Activated gamma-delta T cell treated with anti-CD3 and anti-CD28 coated beads, Interleukin-2, amount 50 U/mL, for 16 hours (primary cell): ENCODE measurements around the gene EPAS1.

ENCODE experiments used
- DNase-seq: peaks from one replicate; pipeline ENCODE4 v3.0.0-alpha.2; 2020; ENCODE audit warnings: low read depth

EPAS1 gene

GRCh38 chr2:46323730-46324129 lies 26.5 kb downstream of the EPAS1 start:
- no peak for DNase-seq

GRCh38 chr2:46325182-46325928 lies 28.1 kb downstream of the EPAS1 start:
- no peak for DNase-seq

- no peak for DNase-seq
Observed at GRCh38 chr2:46326231-46326980, 29.2 kb downstream of the EPAS1 start.

GRCh38 chr2:46327627-46328026 lies 30.4 kb downstream of the EPAS1 start:
- DNase-seq: no peak

GRCh38 chr2:46328291-46328690 lies 31.1 kb downstream of the EPAS1 start:
- no peak for DNase-seq

- DNase-seq: no peak
Observed at GRCh38 chr2:46328829-46329228, 31.6 kb downstream of the EPAS1 start.

- DNase-seq: no peak
Observed at GRCh38 chr2:46329340-46329739, 32.1 kb downstream of the EPAS1 start.

GRCh38 chr2:46329803-46330775 lies 32.9 kb downstream of the EPAS1 start:
- DNase-seq: no peak

GRCh38 chr2:46331109-46331766 lies 34.0 kb downstream of the EPAS1 start:
- DNase-seq: no peak

- DNase-seq: no peak
Observed at GRCh38 chr2:46332686-46333281, 35.6 kb downstream of the EPAS1 start.

- no peak for DNase-seq
Observed at GRCh38 chr2:46333912-46334311, 36.7 kb downstream of the EPAS1 start.

- DNase-seq: no peak
Observed at GRCh38 chr2:46334389-46335271, 37.4 kb downstream of the EPAS1 start.

GRCh38 chr2:46335391-46336282 lies 38.4 kb downstream of the EPAS1 start:
- no peak for DNase-seq

GRCh38 chr2:46336283-46336959 lies 39.2 kb downstream of the EPAS1 start:
- DNase-seq: no peak

GRCh38 chr2:46337208-46337994 lies 40.2 kb downstream of the EPAS1 start:
- DNase-seq: no peak

GRCh38 chr2:46338674-46339073 lies 41.5 kb downstream of the EPAS1 start:
- DNase-seq: no peak

- DNase-seq: no peak
Observed at GRCh38 chr2:46339200-46339599, 42.0 kb downstream of the EPAS1 start.
